GM18508 (cell line): ENCODE results near the gene NME9.

Experiments used
- ATAC-seq: cut with Tn5 transposase; IDR thresholded peaks from one replicate; pipeline ENCODE4 v1.9.1; 2021; ENCODE audit warnings: moderate number of reproducible peaks; ENCODE audit not compliant: insufficient read depth, unreplicated experiment

NME9 gene

DNA sequence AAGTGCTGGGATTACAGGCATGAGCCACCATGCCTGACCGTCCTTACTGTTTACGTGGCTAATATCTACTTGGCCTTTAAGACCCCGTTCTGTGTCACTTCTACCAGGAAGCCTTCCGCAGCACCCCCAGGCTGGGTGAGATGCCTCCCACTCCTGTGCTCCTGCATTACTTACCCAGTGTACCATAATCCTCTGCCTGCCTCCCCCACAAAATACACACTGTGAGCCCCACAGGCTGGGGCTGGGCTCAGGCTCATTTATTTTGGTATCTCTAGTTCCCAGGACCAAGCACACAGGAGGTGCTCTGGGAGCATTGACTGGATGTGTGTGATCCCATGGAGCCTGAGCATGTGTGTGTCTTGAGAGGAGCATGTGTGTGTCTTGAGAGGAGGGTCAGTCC, 33.7 kb upstream of the NME9 start:
- ATAC-seq, result no peak

DNA sequence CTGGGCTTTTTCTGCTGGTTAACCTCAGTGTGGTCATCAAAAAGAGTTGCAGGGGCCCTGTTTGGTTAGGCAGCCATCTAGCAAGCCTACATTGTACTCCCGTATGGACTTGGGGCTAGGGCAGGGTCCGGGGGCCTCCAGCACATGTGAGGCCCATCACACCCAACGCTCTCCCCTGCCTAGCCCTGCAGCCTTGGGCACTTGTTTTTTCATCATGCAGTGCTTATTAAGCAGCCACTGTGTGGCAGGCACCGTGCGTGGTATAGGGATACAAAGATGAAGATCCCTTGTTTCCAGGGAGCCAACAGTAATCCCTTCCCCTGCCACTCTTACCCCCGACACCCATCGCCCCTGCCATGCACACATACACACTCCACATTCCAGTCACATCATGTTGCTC, 32.9 kb upstream of the NME9 start:
- ATAC-seq, result no peak

DNA sequence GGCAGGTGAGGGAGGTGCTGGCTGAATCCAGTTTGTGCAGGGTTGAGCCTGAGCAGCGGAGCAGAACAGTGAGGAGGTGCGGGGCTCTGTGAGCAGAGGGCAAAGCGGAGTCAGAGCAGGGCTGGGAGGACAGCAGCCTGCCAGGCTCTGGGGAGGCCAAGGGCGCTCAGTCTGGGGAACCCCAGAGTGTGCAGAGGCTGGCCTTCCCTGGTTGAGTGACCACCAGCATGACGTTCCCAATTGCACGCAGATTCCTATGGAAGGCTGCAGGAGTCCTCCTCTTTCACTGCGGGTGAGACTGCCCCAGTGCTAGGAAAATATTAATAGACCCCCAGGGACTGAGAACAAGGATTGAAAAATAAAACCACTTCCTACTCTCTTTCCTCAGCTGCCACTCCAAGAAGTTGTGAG, 31.9 kb upstream of the NME9 start:
- no peak for ATAC-seq

DNA sequence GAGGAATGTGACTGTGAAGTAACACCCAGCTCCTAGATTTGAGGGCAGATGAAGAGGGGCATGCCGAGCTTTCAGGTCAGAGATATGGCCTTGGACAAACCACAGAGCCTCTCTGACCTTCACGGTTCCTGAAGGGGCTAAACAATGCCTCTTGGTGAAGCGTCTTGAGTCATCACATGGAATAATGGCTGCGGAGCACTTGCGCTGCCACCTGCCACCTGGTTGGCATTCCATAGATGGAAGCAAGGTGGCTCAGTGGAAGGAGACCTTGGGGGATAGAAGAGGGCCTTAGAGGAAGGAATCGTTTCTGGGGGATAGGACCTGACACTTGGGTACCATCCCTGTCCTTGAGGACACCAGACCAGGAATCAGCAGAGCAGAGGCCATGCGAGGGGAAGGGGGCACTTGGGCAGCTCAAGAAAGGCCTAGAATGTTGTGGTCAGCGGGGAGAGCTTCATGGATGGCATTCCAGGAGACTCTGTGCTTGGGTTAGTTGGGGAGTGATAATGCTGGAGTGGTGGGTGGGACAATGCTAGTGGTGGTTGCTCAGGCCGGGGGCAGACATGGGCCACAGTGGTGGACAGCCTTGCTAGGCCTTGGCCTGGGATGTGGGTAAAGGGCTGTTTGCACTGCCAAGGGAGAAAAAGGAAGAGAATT, 31.3 kb upstream of the NME9 start:
- ATAC-seq, result no peak

DNA sequence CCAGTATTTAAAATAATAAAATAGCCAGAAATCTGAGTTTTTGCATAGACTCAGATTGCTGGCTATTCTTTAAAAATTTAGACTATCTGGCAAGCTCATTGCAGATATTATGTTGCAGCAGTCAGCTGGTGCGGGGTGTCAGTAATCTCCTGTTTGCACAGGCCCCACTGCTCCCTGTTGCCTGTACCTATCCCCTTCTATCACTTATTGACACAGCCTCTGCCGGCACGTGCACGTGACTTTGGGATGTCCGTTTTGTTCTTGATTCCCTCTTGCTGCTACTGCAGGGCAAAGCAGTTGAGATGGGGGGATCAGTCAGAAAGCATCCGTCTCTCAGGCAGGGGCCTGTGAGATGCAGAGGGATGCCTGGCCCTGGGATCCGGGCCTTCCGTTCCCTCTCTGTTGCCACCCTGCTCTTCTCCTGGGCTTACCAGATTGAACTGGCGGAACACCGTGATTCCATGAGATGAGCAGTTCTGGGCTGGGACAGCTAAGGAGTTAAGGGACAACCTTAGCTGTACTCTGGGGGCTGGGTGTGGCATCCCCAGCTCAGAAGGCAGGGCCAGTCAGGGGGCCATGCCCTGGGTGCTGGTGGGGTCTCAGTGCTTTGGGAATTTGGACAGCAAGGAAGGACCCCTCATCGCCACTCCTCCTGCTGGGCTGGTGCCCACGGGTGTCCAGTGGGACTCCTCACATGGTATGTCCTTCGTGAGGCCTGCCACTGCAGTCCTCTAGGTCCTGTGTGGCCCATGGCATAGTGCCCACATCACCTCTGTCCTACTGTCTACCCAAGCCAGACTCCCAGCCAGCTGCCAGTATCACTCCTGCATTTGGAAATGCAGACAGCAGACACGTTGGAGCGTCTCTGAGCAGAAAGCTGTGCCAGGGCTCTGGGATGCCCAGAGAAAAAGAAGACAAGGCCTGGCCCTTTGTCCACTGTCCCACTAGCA, 30.5 kb upstream of the NME9 start:
- no peak for ATAC-seq

DNA sequence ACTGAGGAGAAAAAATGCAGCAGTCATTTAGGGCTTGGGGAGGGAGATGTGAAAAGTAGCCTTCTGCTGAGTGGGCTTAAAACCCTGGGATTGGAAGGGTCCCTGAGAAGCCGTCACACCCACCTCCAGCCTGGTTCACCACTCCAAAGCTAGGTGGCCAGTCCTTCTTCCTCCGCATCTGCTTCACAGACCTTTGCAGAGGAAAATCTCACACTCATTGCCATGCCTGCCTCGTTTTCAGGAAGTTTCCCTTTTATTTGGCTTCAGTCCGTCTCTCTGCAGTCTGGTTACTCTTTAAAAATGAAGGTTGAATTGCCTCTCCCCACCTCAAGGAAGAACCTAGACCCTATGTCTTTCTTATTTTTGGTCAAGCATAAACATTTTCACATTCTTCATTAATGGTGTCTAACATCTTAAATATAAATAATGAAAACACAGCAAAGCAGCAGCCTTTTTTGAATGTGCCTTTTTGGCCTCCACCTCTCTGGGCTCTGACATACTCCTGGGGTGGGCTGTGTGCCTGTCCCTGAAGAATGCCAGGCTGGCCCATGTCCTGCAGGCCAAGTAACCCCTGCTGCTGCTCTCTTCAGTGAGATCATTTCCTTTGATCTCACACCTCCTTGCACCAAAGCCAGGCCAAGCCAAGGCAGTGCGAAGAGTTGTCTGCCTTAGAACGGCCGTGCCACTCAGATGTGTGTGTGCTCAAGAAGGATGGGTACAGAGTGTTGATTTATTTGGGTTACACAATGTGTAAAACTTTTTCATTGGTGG, 29.7 kb upstream of the NME9 start:
- ATAC-seq, result no peak

DNA sequence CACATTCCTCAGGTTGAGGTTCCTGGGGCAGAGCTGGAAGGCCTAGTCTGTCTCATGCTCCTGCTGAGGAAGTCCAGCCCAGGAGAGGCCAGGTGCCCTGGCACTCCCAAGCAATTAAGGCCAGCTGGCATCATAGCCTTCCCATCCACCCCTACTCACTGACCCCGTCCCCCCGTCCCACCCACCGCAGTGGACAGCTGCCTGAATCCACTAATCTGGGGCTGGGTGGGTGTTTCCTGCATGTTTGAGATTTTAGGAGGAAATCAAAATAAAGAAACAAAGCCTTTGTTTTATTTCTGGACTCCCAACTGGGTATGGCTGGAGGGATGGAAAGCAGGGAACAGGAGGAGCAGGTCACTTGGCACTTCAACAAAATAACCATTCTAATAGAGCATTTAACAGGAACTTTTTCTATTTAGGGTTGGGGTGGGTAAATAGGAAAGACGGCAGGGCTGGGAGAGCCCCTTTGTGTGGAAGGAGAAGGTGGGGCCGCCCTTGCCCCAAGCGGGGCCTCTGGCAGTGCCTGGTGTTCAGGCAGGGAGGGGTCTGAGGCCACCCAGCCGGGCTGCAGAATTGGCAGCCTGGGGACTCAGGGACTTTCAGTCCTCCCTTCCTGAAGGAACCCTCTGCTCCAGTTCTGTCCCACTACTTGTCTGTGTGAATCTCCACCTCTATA, 27.2 kb upstream of the NME9 start:
- no peak for ATAC-seq

DNA sequence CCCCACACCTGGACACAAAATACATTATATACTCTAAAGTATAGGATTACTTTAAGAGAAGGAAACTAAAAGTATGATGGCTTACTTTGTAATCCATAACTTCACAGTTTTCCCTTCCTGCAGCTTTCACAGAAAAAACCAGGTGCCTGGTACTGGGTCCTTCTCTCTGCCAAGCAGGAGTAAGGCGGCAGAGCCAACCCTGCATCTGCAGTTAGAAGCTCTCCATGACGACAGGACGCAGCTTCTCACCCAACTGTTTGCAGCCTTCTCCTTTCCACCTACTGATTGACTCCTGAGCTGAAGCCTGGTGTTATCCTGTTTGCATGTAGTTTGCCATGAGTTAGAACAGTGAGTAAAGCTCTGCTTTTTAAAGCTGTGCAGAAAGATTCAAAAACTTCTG, 25.4 kb upstream of the NME9 start:
- ATAC-seq, result no peak

DNA sequence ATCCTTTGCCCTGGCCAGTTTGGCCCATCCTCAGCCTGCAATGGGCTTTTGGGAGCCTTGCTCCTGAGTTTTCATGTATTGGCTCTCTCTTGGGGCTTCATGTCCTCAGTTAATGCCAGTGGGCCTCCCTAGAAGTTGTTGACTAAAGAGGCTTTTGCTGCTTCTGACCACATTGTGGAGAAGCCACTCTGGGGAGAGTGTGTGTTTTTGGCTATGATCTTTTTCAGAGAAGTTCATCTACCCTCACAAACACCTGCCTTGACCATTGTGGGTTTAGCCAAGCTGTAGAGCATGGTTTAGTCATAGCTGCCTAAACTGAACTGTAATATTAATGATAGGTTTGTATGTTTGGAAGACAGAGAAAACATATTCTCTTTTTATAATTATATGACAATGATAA, 24.7 kb upstream of the NME9 start:
- no peak for ATAC-seq

DNA sequence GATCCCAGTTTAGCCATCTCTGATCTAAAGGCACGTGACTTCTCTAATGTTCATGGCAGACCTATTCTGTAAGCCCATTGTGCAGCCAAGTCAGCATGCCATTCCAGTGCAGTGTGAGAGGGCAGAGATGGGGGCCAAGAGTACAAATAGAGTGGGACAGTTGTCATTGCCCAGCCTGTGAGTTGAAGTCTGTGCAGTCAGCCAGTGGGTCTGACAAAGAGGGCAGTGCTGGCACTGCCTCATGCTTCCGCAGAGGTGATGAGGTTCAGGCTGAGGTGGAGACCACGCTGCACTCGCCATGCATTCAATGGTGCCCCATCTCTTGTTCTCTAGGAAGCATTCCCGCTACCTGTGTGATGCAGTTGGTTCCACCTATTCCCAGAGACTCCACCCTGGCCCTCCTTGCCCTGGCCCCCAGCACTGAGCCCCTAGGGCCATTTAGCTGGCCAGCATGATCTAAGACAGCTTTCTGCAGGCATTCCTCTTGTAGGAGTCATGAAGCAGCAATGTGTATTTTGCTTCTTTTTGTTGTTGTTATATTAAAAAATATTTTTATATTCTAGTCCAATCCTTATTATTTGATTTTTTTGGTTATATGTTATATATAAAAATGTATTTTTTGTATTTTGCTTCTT, 22.4 kb upstream of the NME9 start:
- no peak for ATAC-seq

DNA sequence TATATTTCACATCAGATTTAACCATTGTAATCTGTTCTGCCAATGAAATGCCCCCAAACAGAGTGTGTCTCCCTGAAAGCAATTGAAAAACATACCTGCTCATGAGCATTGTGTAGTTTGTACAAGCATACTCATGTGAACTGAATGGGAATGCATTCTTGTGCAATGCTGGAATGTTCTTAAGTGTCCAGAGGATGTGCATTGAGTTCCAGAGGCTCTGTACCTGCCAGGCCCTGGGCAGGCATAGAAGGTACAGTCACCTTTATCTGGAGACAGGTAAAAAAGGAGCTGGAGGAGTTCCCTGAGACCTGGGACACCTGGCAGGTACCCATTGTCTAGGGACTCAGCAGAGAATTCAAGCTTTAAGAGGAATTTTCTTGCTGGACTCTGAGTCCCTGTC, 21.5 kb upstream of the NME9 start:
- no peak for ATAC-seq

DNA sequence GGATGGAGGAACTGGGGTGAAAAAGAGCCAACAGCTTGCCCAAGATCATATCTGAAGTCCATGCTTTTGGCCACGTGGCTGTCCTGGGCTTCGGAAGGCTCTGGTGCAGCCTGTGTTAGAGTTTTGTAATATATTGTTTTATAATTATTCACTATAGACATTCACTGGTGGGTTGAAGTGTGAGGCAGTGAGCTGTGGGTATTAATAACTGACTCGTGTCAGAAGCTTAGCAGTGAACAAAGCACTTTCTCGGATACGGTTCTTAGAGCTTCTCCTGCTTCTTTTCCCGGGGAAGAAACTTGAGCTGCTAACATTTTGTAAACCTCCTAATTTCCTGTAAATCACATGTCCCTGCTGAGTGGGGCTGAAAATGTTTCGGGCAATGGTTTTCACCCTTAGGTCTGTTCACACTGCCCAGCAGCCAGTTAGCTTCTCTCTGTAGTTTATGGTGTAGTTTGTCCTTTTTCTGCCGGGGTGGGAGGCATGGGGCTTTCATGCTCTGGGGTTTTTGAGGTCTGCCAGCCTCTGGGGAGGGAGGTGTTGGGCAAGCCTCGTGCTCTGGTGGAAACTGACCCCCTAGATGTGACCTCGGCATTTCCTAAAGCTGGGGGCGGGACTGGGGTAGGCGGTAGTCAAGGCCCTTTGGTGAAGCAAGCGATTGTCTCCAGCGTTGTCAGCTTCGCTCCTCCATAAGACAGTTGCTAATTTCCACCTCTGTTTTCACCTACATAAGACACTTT, 20.4 kb upstream of the NME9 start:
- no peak for ATAC-seq

DNA sequence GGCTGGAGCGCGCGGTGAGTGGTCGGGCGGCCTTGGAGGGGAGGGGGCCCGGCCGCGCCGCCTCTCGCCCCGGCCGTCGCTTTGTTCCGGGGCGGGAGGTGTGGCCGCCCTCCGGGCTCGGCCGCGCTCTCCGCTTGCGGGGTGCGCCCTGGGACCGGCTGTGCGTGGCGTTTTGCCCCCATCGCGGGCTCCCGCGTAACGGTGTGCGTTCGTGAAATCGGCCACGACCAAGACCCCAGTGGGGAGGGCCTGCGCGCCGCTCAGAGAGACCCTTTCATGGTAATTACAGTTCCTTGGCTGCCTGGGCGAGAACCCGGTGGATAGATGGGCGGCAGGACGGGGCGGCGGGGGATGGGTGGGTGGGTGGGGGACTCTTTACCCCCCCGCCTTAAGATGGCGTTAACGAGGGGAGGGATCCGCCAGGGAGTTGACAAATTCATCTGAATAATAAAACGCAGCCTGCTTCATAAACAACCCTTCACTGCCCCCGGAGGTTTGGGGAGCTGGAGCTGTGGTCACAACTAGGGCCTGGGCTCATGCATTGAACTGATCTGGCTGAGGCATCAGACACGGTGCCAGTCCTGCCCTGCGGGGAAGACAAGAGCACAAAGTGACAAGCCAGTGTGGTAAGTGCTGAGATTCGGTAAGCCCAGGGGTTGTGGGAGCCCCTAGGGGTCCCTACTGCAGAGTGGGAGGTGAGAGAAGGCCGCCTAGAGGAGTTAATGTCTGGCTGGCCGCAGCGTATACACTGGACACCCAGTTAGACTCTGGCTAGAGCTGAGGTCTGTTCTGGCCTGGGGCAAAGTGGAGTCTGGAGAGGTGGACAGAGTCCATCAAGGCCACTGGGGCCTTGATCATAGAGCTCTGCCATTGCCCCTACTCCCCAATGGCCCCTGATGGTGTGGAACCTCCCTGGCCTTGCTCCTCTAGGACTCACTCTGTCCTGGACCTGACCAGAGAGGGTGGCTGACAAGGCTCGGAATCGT, 19.4 kb upstream of the NME9 start:
- ATAC-seq, result no peak

DNA sequence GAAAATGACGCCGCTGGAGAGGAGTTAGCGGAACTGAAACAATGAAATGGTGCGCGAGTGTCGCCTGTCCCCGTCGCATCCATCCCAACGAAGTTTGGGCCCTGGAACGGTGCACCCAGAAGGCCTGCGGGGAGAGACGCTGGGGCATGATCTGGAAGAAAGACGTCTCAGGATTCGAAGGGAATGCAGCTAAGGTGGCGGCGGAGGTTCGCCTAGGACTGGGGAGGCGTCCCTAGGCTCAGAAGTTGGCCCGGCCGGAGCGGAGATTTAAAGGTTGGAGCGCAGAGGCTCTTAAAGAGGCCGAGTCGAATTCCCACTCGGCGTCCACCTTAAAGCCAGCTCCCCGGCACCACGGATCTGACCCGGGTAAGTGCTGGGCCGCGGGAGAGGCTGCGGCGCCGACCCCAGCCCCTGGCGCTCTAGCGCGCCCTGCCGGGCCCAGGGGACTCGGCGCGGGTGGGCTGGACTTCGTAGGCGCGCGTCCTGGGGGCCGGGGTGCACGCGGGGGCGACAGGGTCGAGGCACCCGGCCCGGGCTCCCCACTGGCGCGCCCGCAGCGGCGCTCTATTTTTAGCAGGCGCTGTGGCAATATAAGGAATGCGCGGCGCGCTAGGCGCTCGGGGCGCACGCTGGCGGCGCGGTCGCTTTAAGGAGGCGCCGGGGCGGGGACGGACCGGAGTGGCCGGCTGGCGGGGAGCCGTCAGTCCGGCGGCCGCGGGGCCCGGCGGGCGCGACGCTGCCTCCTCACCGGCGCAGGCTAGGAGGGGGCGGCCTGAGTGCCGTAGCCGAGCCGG, 18.5 kb upstream of the NME9 start, which contains the start of gene MRAS:
MRAS (plus strand) TSS at position 620 of the 794 bp plus-strand sequence. CDS start 24,305 bp downstream, outside the sequence.
- no peak for ATAC-seq

DNA sequence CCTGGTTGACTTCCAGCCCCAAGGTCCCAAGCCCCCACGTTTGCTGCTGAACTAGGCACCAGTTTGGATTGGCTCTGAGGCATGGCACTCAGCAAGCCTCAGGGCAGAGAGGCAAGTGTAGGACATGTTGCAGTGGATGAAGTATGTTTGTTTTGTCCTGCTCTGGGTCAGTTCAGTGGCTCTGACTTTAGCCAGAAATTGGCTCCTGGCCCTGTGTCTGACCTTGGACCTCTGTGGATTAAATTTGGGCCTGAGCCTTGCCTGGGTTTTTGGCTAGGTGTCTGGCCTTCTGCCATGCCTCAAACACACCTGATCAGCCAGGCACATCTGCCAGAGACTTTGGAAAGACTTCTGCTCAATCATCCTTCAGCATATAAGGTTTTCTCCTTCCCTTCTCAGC, 15.1 kb upstream of the NME9 start:
- ATAC-seq, result no peak

DNA sequence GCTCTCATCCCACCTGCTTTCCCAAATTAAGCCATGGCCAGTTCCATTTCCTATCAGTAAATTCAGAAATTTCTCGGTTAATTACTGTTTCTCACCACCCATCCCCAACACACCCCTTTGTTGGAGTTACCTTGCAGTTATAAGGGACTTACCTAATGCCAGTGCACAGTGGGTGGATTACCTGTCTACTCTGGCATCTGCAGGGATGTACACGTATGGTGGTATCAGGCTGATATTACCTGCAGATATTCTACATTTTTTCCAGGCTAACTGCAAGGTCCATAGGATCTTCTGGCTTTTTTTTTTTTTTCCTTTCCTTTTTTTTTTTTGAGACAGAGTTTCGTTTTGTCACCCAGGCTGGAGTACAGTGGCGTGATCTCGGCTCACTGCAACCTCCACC, 10.9 kb upstream of the NME9 start:
- ATAC-seq, result no peak

DNA sequence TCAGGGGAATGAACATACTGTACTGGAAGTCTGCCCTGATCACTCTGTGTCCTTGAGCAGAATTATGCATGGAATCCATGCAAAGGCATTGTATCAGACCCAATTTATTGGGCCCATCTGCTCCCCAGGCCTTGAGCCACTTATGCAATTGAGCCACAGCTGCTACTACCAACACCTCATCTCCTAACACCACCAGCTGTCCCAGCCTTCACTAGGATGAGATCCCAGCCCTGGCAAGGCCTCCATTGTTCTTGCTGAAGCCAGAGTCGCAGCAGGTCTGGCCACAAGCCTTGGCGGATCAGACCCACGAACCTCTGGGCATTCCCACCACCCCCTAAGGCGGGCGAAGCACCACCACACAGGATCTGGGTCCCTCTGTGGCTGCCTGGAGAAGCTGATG, 9.2 kb upstream of the NME9 start:
- ATAC-seq, result no peak
